ENCODE results near the gene MAP3K3. TPM values are rescaled to one million over a fixed set of nuclear protein-coding genes. Genes with fewer than 3 reads are reported as not detected.

Gene MAP3K3
- total RNA-seq, 2 experiments from 2014 or later: 75.8 to 78.1 TPM

- POLR2A ChIA-PET: interaction anchor here (1.5 kb wide), 1 partner anchor 12 kb away, joined by 12 read pairs; the partner anchor contains the start of gene MAP3K3
- TF ChIP-seq CTCF (IDR thresholded peaks at IDR 0.05): no peak
These were observed 11.5 kb downstream of the MAP3K3 start for GRCh38 chr17:63633742-63634141.

DNA sequence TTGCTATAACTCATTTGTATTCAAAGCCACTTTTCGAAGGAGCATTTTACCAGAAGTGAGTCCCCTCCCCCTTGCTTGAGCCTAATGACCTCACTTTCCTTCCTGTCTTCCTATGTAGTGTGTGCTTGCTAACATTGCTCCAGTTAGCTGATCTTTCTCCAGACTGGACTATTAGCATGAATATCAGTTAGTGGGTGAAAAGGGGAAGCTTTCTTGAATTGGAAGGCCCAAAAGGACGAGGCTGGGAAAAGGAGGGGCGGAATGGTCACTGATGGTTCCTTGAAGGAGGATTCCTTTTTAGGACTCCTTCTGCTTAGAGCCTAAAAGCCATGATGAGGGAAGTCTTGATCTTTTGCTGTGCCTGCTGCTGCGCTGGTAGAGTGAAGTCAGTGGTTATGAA lies 11.9 kb downstream of the MAP3K3 start:
- ChIA-PET POLR2A (interaction anchor here (1.5 kb wide), 1 partner anchor 12 kb away, joined by 12 read pairs; the partner anchor contains the start of gene MAP3K3), CTCF (no interaction called here)
- intact Hi-C loops (cut with DNase I, micrococcal nuclease): loop anchor here in 1 of 2 experiments (5.0 kb wide), 1 partner anchor 48 kb away; no protein-coding TSS in a partner anchor
- Mint-ChIP-seq H3K27me3 (no peaks in the 10 kb centered on the region), H3K4me1 (ENCODE audit: low read depth) (peaks cover 66% of the 10 kb centered on the region), H3K4me3 (no peak overlapping the region), H3K9me3 (no peaks in the 10 kb centered on the region), H3K27ac (no peak overlapping the region), H3K36me3 (ENCODE audit: low read depth) (peaks cover 87% of the 10 kb centered on the region)
- H3K27ac ChIP-seq (ENCODE audit: low read depth in 1 of 2, low read length in 2 of 2): no peak overlapping the region
- ATAC-seq (ENCODE audit: poor library complexity) (no peak), DNase-seq (no peak)
- peaks cover 66% of the 10 kb centered on the region for H3K36me3 ChIP-seq (ENCODE audit: insufficient read depth, low read length)
- H3K4me3 ChIP-seq (ENCODE audit: low read length): no peak overlapping the region
- no peaks in the 10 kb centered on the region for H3K9me3 ChIP-seq (ENCODE audit: control insufficient read depth in 1 of 2, insufficient read depth in 1 of 2, low read length in 2 of 2)
- TF ChIP-seq CTCF (IDR thresholded peaks at IDR 0.05): no peak
- no peaks in the 10 kb centered on the region for H3K27me3 ChIP-seq (ENCODE audit: control insufficient read depth in 1 of 2, insufficient read depth in 2 of 2, low read length in 2 of 2)
- H3K4me1 ChIP-seq (ENCODE audit: insufficient read depth, low read length): peaks cover 10% of the 10 kb centered on the region

More at GRCh38 chr17:63633742-63634141, 11.5 kb downstream of the MAP3K3 start:
- Mint-ChIP-seq H3K4me1 (ENCODE audit: low read depth) (peaks cover 62% of the 10 kb centered on the region), H3K9me3 (no peaks in the 10 kb centered on the region), H3K27me3 (no peaks in the 10 kb centered on the region), H3K36me3 (ENCODE audit: low read depth) (peaks cover 83% of the 10 kb centered on the region), H3K27ac (no peak overlapping the region), H3K4me3 (no peak overlapping the region)
- Histone ChIP-seq H3K27me3 (ENCODE audit: control insufficient read depth in 1 of 2, insufficient read depth in 2 of 2, low read length in 2 of 2) (no peaks in the 10 kb centered on the region), H3K9me3 (ENCODE audit: control insufficient read depth in 1 of 2, insufficient read depth in 1 of 2, low read length in 2 of 2) (no peaks in the 10 kb centered on the region), H3K4me1 (ENCODE audit: insufficient read depth, low read length) (peaks cover 8% of the 10 kb centered on the region), H3K4me3 (ENCODE audit: low read length) (no peak overlapping the region), H3K36me3 (ENCODE audit: insufficient read depth, low read length) (peaks cover 66% of the 10 kb centered on the region), H3K27ac (ENCODE audit: low read depth in 1 of 2, low read length in 2 of 2) (no peak overlapping the region)
- DNase-seq (no peak), ATAC-seq (ENCODE audit: poor library complexity) (no peak)
- CTCF ChIA-PET: no interaction called here
- intact Hi-C loops (cut with DNase I, micrococcal nuclease): loop anchor here in 1 of 2 experiments (5.0 kb wide), 1 partner anchor 49 kb away; no protein-coding TSS in a partner anchor

DNA sequence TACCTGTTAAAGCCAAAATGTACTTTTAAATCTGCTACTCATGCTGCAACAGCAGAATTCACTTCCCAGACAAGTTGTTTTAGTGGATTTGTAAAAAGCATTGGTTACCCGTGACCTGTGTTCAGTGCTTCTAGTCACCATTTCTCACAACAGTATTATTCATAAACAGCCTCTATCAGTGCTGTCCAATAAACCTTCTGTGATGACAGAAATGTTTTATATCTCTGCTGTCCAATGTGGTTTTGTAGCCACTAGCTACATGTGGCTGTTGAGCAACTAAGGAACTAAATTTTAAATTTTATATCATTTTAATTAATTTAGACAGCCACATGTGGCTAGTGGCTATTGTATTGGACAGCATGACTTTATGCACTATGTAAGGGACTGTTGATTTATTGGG lies 12.6 kb downstream of the MAP3K3 start:
- H3K27ac ChIP-seq (ENCODE audit: low read depth in 1 of 2, low read length in 2 of 2): no peak overlapping the region
- no peak for ATAC-seq (ENCODE audit: poor library complexity)
- H3K27me3 ChIP-seq (ENCODE audit: control insufficient read depth in 1 of 2, insufficient read depth in 2 of 2, low read length in 2 of 2): no peaks in the 10 kb centered on the region
- Mint-ChIP-seq H3K4me1 (ENCODE audit: low read depth) (peaks cover 64% of the 10 kb centered on the region), H3K9me3 (no peaks in the 10 kb centered on the region), H3K27me3 (no peaks in the 10 kb centered on the region), H3K4me3 (no peak overlapping the region), H3K36me3 (ENCODE audit: low read depth) (peaks cover 85% of the 10 kb centered on the region), H3K27ac (no peak overlapping the region)
- DNase-seq: no peak
- no peak for TF ChIP-seq CTCF (IDR thresholded peaks at IDR 0.05)
- intact Hi-C loops (cut with DNase I, micrococcal nuclease): loop anchor here in 1 of 2 experiments (5.0 kb wide), 1 partner anchor 47 kb away; no protein-coding TSS in a partner anchor
- CTCF ChIA-PET: no interaction called here
- H3K36me3 ChIP-seq (ENCODE audit: insufficient read depth, low read length): peaks cover 66% of the 10 kb centered on the region
- H3K4me3 ChIP-seq (ENCODE audit: low read length): no peak overlapping the region
- H3K9me3 ChIP-seq (ENCODE audit: control insufficient read depth in 1 of 2, insufficient read depth in 1 of 2, low read length in 2 of 2): no peaks in the 10 kb centered on the region
- POLR2A ChIA-PET: no interaction called here
- peaks cover 10% of the 10 kb centered on the region for H3K4me1 ChIP-seq (ENCODE audit: insufficient read depth, low read length)

Data from CD4-positive, alpha-beta T cell (primary cell).